Measurements from ENCODE around the gene MTM1. TPM values are rescaled to one million over a fixed set of nuclear protein-coding genes. Genes with fewer than 3 reads are reported as not detected.
A peak's percentile ranks its signal among the peaks of the same experiment; 100 is the strongest.

The MTM1 gene
- total RNA-seq, 1 donor: 9.8 TPM

GRCh38 chrX:150663073-150663472 is 94.7 kb downstream of the MTM1 start:
- TF ChIP-seq CTCF (IDR thresholded peaks at IDR 0.05; ENCODE audit: extremely low read depth, low read depth, low read length): no peak

GRCh38 chrX:150664290-150664689 is 95.9 kb downstream of the MTM1 start:
- Histone ChIP-seq H3K27ac (ENCODE audit: low read depth, low read length) (no peak overlapping the region), H3K27me3 (ENCODE audit: insufficient read depth, low read length) (no peaks in the 10 kb centered on the region), H3K4me2 (ENCODE audit: insufficient read depth, low read length) (no peak overlapping the region), H3K79me2 (ENCODE audit: insufficient read depth, low read length) (no peaks in the 10 kb centered on the region), H3K36me3 (ENCODE audit: insufficient read depth, low read length) (peaks cover 2% of the 10 kb centered on the region), H3K4me1 (ENCODE audit: insufficient read depth, low read length) (no peaks in the 10 kb centered on the region), H2AFZ (ENCODE audit: low read length) (no peak overlapping the region), H3K9me3 (ENCODE audit: low read depth, low read length) (no peaks in the 10 kb centered on the region), H3K4me3 (ENCODE audit: insufficient read depth, low read length) (no peak overlapping the region), H4K20me1 (ENCODE audit: insufficient read depth, low read length) (no peaks in the 10 kb centered on the region)
- no peak for TF ChIP-seq CTCF (IDR thresholded peaks at IDR 0.05; ENCODE audit: extremely low read depth, low read depth, low read length)
- DNase-seq (ENCODE audit: insufficient read length, low spot score, missing footprints): no peak

More at GRCh38 chrX:150663073-150663472, 94.7 kb downstream of the MTM1 start:
- no peak overlapping the region for H3K4me2 ChIP-seq (ENCODE audit: insufficient read depth, low read length)
- peaks cover 2% of the 10 kb centered on the region for H3K36me3 ChIP-seq (ENCODE audit: insufficient read depth, low read length)
- H3K27ac ChIP-seq (ENCODE audit: low read depth, low read length): no peak overlapping the region
- DNase-seq (ENCODE audit: insufficient read length, low spot score, missing footprints): no peak
- no peaks in the 10 kb centered on the region for H3K27me3 ChIP-seq (ENCODE audit: insufficient read depth, low read length)
- H4K20me1 ChIP-seq (ENCODE audit: insufficient read depth, low read length): no peaks in the 10 kb centered on the region
- no peak overlapping the region for H3K4me3 ChIP-seq (ENCODE audit: insufficient read depth, low read length)
- H3K4me1 ChIP-seq (ENCODE audit: insufficient read depth, low read length): no peaks in the 10 kb centered on the region
- H2AFZ ChIP-seq (ENCODE audit: low read length): no peak overlapping the region
- no peaks in the 10 kb centered on the region for H3K79me2 ChIP-seq (ENCODE audit: insufficient read depth, low read length)
- no peaks in the 10 kb centered on the region for H3K9me3 ChIP-seq (ENCODE audit: low read depth, low read length)

- Histone ChIP-seq H3K79me2 (ENCODE audit: insufficient read depth, low read length) (no peaks in the 10 kb centered on the region), H3K27me3 (ENCODE audit: insufficient read depth, low read length) (no peaks in the 10 kb centered on the region), H4K20me1 (ENCODE audit: insufficient read depth, low read length) (no peaks in the 10 kb centered on the region), H3K4me2 (ENCODE audit: insufficient read depth, low read length) (no peak overlapping the region), H2AFZ (ENCODE audit: low read length) (no peak overlapping the region), H3K9me3 (ENCODE audit: low read depth, low read length) (no peaks in the 10 kb centered on the region), H3K36me3 (ENCODE audit: insufficient read depth, low read length) (no peaks in the 10 kb centered on the region), H3K4me3 (ENCODE audit: insufficient read depth, low read length) (no peak overlapping the region), H3K27ac (ENCODE audit: low read depth, low read length) (no peak overlapping the region), H3K4me1 (ENCODE audit: insufficient read depth, low read length) (no peaks in the 10 kb centered on the region)
- TF ChIP-seq CTCF (IDR thresholded peaks at IDR 0.05; ENCODE audit: extremely low read depth, low read depth, low read length): no peak
- DNase-seq (ENCODE audit: insufficient read length, low spot score, missing footprints): no peak
Measured at GRCh38 chrX:150676221-150676620, 107.8 kb downstream of the MTM1 start.

GRCh38 chrX:150680974-150681373 is 112.6 kb downstream of the MTM1 start:
- no peaks in the 10 kb centered on the region for H3K27me3 ChIP-seq (ENCODE audit: insufficient read depth, low read length)
- no peak for DNase-seq (ENCODE audit: insufficient read length, low spot score, missing footprints)
- no peaks in the 10 kb centered on the region for H3K9me3 ChIP-seq (ENCODE audit: low read depth, low read length)
- H3K4me2 ChIP-seq (ENCODE audit: insufficient read depth, low read length): no peak overlapping the region
- no peaks in the 10 kb centered on the region for H3K79me2 ChIP-seq (ENCODE audit: insufficient read depth, low read length)
- TF ChIP-seq CTCF (IDR thresholded peaks at IDR 0.05; ENCODE audit: extremely low read depth, low read depth, low read length): peak; percentile 39
- H3K36me3 ChIP-seq (ENCODE audit: insufficient read depth, low read length): no peaks in the 10 kb centered on the region
- H4K20me1 ChIP-seq (ENCODE audit: insufficient read depth, low read length): no peaks in the 10 kb centered on the region
- H3K4me1 ChIP-seq (ENCODE audit: insufficient read depth, low read length): no peaks in the 10 kb centered on the region
- H3K4me3 ChIP-seq (ENCODE audit: insufficient read depth, low read length): no peak overlapping the region
- no peak overlapping the region for H2AFZ ChIP-seq (ENCODE audit: low read length)
- H3K27ac ChIP-seq (ENCODE audit: low read depth, low read length): no peak overlapping the region
